Spleen (tissue), 11 donors: ENCODE results near the gene ETNK1. TPM values are rescaled to one million over a fixed set of nuclear protein-coding genes. Genes with fewer than 3 reads are reported as not detected.
"Not testable (repeated sequence)": the region's sequence is repeated elsewhere in the genome, so short reads cannot be mapped to it uniquely, and the experiment has no call there.

Experiments
- DNase-seq: peaks from one replicate; pipeline ENCODE4 v3.0.0-alpha.2; 2020
- H3K27ac ChIP-seq, 8 donors: fragments of 200-600 bp; sonication (generic) in 7 of 8; 1 replicate in 4 of 8; 2 replicates in 4 of 8; pipeline versions ENCODE4 v1.5.0 to v1.8.0; 2016 to 2021; ENCODE audit warnings: inconsistent platforms in 4 of 8, mild to moderate bottlenecking in 4 of 8, moderate library complexity in 1 of 8
- H3K27me3 ChIP-seq, 7 donors: fragments of 200-600 bp; sonication (generic) in 6 of 7; replicated peaks in 1 of 7; 1 replicate in 4 of 7; 2 replicates in 3 of 7; pipeline versions ENCODE4 v1.5.0 to v1.8.0; 2016 to 2021; ENCODE audit warnings: inconsistent platforms in 3 of 7, mild to moderate bottlenecking in 1 of 7
- H3K36me3 ChIP-seq, 6 donors: fragments of 200-600 bp; sonication (generic) in 5 of 6; 1 replicate in 4 of 6; 2 replicates in 2 of 6; pipeline versions ENCODE4 v1.5.0 to v1.8.0; 2016 to 2021; ENCODE audit warnings: inconsistent platforms in 2 of 6
- H3K4me1 ChIP-seq, 6 donors: fragments of 200-600 bp; sonication (generic) in 5 of 6; 1 replicate in 3 of 6; 2 replicates in 3 of 6; pipeline versions ENCODE4 v1.5.0 to v1.8.0; 2016 to 2021; ENCODE audit warnings: inconsistent platforms in 3 of 6
- H3K4me3 ChIP-seq, 8 donors: fragments of 200-600 bp; sonication (generic) in 7 of 8; 1 replicate in 4 of 8; 2 replicates in 4 of 8; pipeline versions ENCODE4 v1.5.0 to v1.8.0; 2016 to 2021; ENCODE audit warnings: inconsistent platforms in 4 of 8, mild to moderate bottlenecking in 4 of 8, moderate library complexity in 2 of 8
- H3K9me3 ChIP-seq, 8 donors: fragments of 200-600 bp; sonication (generic) in 7 of 8; 1 replicate in 4 of 8; 2 replicates in 4 of 8; pipeline versions ENCODE4 v1.5.0 to v1.8.0; 2016 to 2021; ENCODE audit warnings: inconsistent platforms in 4 of 8
- CTCF ChIP-seq, 11 experiments: fragments of 200-600 bp in 7 of 11; fragments of 450-650 bp in 4 of 11; sonication (generic) in 4 of 11; IDR thresholded peaks in 8 of 11; conservative IDR thresholded peaks in 3 of 11; 1 replicate in 7 of 11; 2 replicates in 4 of 11; pipeline versions ENCODE4 v1.4.0 to v1.8.0; 2016 to 2021; ENCODE audit warnings: antibody characterized with exemption in 11 of 11, inconsistent platforms in 4 of 11, mild to moderate bottlenecking in 1 of 11
- POLR2A ChIP-seq, 3 donors: fragments of 450-650 bp; IDR thresholded peaks; one replicate each; pipeline ENCODE4 v1.5.1; 2017; ENCODE audit warnings: antibody characterized with exemption in 3 of 3, mild to moderate bottlenecking in 1 of 3
- POLR2AphosphoS5 ChIP-seq, 3 donors: sonication (generic); formaldehyde crosslinking; IDR thresholded peaks; one replicate each; pipeline ENCODE4 v1.5.1; 2017; ENCODE audit warnings: antibody characterized with exemption in 3 of 3
- WGBS, 5 donors: extraction: QIAGEN DNeasy Blood & Tissue Kit in 3 of 5; methylation state at CpG; one replicate each; pipeline versions ENCODE4 v1.1.5 to v1.1.7; 2013 to 2018; 5-methylcytosine and 5-hydroxymethylcytosine counted together
- intact Hi-C: fragments of 100-400 bp; cut with DNase I; formaldehyde crosslinking; loops from one replicate; pipeline ENCODE4 v1.15.0; 2023; ENCODE audit warnings: low total_unique reads
- polyA plus RNA-seq, 3 donors: library from polyadenylated mRNA; stranded (reverse); fragments of 200-250 nt; gene quantifications; one replicate each; pipeline ENCODE4 v1.2.1, GENCODE V29; 2013
- total RNA-seq, 7 donors: library from RNA; depleted of rRNA in 3 of 7; stranded (reverse); fragments of >200 nt in 3 of 7; fragmentation: NEBNext Ultra II Directional in 4 of 7; extraction: Animal tissue kit (Norgen Biotek cat#: 25700) in 4 of 7; gene quantifications; one replicate each; pipeline versions ENCODE4 v1.1.0 to v1.2.1, GENCODE V29; 2016 to 2021
- donor health status: healthy with polysubstance abuse.
- donor health status: DM: no; HTN: no; CAD: no; lungs with moderate emphysema.
- donor health status: DM: no; HTN: no; CAD: no.
- donor health status: Bipolar disorder and iron deficiency.
- donor health status: healthy.
- donor health status: DM: no; HTN: no; CAD: no.
- donor health status: DM: yes; HTN: yes; CAD: no.

The ETNK1 gene
- total and polyA plus RNA-seq, 10 donors: 23.4 to 96.7 (median 66.8) TPM

- peaks cover 0 to 5% (median 0%) of the 10 kb centered on the region in 8 donors for H3K9me3 ChIP-seq
- intact Hi-C loops: no loop called here
- H3K36me3 ChIP-seq: no peaks in the 10 kb centered on the region
- no peak overlapping the region for H3K4me3 ChIP-seq
- WGBS, 5 donors: 49 to 81% (median 73%) methylated on average over 1 of the region's 1 CpG
- H3K27me3 ChIP-seq: no peaks in the 10 kb centered on the region
- TF ChIP-seq POLR2AphosphoS5 (IDR thresholded peaks at IDR 0.05) (no peak), CTCF (IDR thresholded peaks at IDR 0.05 in 8 of 11, conservative IDR thresholded peaks at IDR 0.05 in 3 of 11) (no peak), POLR2A (IDR thresholded peaks at IDR 0.05) (no peak)
- no peak for DNase-seq
- no peak overlapping the region for H3K27ac ChIP-seq
- no peaks in the 10 kb centered on the region for H3K4me1 ChIP-seq
Observed at GRCh38 chr12:22700106-22700505, 75.1 kb downstream of the ETNK1 start.

GRCh38 chr12:22701216-22701809 is 76.3 kb downstream of the ETNK1 start:
- H3K4me1 ChIP-seq, intact Hi-C loops, H3K36me3 ChIP-seq, H3K4me3 ChIP-seq, H3K27ac ChIP-seq, H3K27me3 ChIP-seq, DNase-seq, H3K9me3 ChIP-seq: not testable (repeated sequence)
- 72 to 78% (median 76%) methylated on average over 3 to 7 of the region's 7 CpGs for WGBS, 5 donors

GRCh38 chr12:22702690-22703089 is 77.7 kb downstream of the ETNK1 start:
- H3K4me3 ChIP-seq: no peak overlapping the region
- 68 to 93% (median 91%) methylated on average over 2 of the region's 2 CpGs for WGBS, 5 donors
- H3K27ac ChIP-seq: no peak overlapping the region
- intact Hi-C loops: no loop called here
- H3K27me3 ChIP-seq: no peaks in the 10 kb centered on the region
- H3K36me3 ChIP-seq: no peaks in the 10 kb centered on the region
- TF ChIP-seq POLR2A (IDR thresholded peaks at IDR 0.05) (no peak), POLR2AphosphoS5 (IDR thresholded peaks at IDR 0.05) (no peak), CTCF (IDR thresholded peaks at IDR 0.05 in 8 of 11, conservative IDR thresholded peaks at IDR 0.05 in 3 of 11) (no peak)
- H3K9me3 ChIP-seq: no peaks in the 10 kb centered on the region
- no peak for DNase-seq
- no peaks in the 10 kb centered on the region for H3K4me1 ChIP-seq

GRCh38 chr12:22709292-22709691 is 84.3 kb downstream of the ETNK1 start:
- intact Hi-C loops: no loop called here
- H3K4me3 ChIP-seq: no peak overlapping the region
- DNase-seq: no peak
- no peaks in the 10 kb centered on the region for H3K27me3 ChIP-seq
- no peaks in the 10 kb centered on the region for H3K36me3 ChIP-seq
- 29 to 40% (median 35%) methylated on average over 5 of the region's 5 CpGs for WGBS, 5 donors
- H3K27ac ChIP-seq: no peak overlapping the region
- TF ChIP-seq CTCF (IDR thresholded peaks at IDR 0.05 in 8 of 11, conservative IDR thresholded peaks at IDR 0.05 in 3 of 11): peak in 5 of 11 experiments; percentile 24 to 41 (median 35)
- no peak for TF ChIP-seq POLR2AphosphoS5 (IDR thresholded peaks at IDR 0.05)
- no peaks in the 10 kb centered on the region for H3K9me3 ChIP-seq
- peaks cover 0 to 5% (median 0%) of the 10 kb centered on the region in 6 donors for H3K4me1 ChIP-seq

GRCh38 chr12:22712083-22712482 is 87.1 kb downstream of the ETNK1 start:
- TF ChIP-seq CTCF (IDR thresholded peaks at IDR 0.05 in 8 of 11, conservative IDR thresholded peaks at IDR 0.05 in 3 of 11) (no peak), POLR2A (IDR thresholded peaks at IDR 0.05) (no peak), POLR2AphosphoS5 (IDR thresholded peaks at IDR 0.05) (no peak)
- DNase-seq: no peak
- intact Hi-C loops: no loop called here
- Histone ChIP-seq H3K4me3 (no peak overlapping the region), H3K9me3 (no peaks in the 10 kb centered on the region), H3K27ac (no peak overlapping the region), H3K36me3 (no peaks in the 10 kb centered on the region), H3K4me1 (peaks cover 0 to 5% (median 0%) of the 10 kb centered on the region in 6 donors), H3K27me3 (no peaks in the 10 kb centered on the region)
- 81 to 92% (median 85%) methylated on average over 7 of the region's 7 CpGs for WGBS, 5 donors
